Activated CD4-positive, alpha-beta T cell treated with anti-CD3 and anti-CD28 coated beads for 4 hours (primary cell): ENCODE data around the gene SRCIN1.
A peak's percentile ranks its signal among the peaks of the same experiment; 100 is the strongest.

Source experiments
- DNase-seq, 2 donors: peaks; one replicate each; pipeline ENCODE4 v3.0.0-alpha.2; 2020

Gene SRCIN1

DNA sequence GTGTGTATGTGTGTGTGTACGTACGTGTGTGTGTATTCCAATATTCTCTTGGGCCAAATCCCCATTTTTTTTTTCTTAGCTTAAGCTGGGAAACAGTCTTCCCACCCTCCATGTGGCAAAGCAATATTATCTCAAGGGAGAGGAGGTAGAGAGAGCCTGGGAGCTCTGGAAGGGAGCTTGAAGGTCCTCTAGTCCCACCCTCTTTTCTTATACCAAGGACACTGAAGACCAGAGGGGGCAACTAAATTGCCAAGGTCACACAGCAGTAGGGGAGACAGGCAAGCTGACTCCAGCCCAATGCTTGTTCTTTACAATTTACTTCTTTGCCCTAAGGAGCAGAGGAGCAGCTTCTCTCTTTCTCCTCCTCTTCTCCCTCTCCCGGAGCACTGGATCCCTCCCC is 6.8 kb downstream of the SRCIN1 start:
- no peak for DNase-seq

DNA sequence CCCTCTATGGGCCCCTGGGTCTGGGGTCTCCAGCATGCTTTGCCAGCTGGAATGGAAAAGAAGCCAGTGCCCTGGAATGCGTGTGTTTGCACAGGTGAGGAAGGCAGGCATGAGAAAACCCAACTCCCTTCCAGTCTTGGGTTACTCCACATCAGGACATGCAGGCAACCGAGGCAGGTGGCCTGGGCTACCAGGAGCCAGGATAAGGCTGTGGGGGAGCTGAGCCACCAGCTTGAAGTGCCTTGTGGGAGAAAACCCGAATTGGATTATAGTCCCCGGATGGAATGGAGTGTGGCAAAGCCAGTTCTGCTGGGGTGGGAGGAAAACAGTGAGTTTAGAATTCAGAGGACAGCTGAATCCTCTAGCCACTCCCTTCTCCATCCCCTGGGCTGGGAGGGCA is 7.2 kb downstream of the SRCIN1 start:
- DNase-seq = no peak

DNA sequence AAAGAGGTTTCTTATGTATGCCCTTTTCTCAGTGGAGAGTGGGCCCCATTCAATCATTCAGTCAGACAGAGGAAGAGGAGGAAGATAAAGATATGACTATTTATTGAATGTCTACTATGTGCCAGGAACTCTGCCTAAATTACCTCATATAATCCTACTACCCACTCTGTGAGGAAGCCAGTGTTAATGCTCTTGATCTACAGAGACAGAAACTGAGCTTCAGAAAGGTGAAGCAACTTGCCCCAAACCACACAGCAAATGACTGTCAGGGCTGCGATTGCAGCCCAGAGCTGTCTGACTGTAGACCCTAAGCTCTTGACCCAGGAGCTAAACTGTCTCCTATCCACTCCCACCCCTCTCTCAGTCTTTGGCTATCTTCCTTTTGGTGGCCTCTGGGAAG is 8.4 kb downstream of the SRCIN1 start:
- no peak for DNase-seq

GRCh38 chr17:38596651-38597050 is 9.1 kb downstream of the SRCIN1 start:
- DNase-seq = no peak

- no peak for DNase-seq
Measured at GRCh38 chr17:38595892-38596291, 9.9 kb downstream of the SRCIN1 start.

GRCh38 chr17:38594152-38594551 is 11.6 kb downstream of the SRCIN1 start:
- DNase-seq = no peak

- no peak for DNase-seq
Measured at GRCh38 chr17:38592487-38592886, 13.3 kb downstream of the SRCIN1 start.

DNA sequence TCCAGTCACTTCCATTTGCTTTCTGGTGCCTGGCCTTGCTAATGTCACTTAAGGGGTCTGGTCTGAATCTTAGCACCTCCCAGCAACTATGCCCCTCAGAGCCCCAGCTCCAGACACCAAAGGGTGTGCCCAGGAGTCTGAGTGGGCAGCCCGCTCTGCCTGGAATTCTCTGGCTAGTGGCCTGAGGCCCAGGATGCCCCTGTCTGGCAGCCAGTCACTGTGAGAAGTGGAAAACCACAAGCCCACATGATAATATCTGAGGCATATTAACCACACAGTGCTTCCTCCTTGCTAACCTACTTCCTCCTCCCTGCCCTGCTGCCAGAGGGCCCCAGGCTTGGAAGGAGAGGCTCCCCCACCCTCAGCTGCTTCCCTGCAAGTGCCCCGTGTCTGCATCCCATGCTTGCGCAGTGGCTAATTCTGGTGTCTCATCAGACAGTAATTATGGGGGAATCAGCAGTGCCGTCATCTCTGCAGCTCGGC is 14.0 kb downstream of the SRCIN1 start:
- DNase-seq = no peak

DNA sequence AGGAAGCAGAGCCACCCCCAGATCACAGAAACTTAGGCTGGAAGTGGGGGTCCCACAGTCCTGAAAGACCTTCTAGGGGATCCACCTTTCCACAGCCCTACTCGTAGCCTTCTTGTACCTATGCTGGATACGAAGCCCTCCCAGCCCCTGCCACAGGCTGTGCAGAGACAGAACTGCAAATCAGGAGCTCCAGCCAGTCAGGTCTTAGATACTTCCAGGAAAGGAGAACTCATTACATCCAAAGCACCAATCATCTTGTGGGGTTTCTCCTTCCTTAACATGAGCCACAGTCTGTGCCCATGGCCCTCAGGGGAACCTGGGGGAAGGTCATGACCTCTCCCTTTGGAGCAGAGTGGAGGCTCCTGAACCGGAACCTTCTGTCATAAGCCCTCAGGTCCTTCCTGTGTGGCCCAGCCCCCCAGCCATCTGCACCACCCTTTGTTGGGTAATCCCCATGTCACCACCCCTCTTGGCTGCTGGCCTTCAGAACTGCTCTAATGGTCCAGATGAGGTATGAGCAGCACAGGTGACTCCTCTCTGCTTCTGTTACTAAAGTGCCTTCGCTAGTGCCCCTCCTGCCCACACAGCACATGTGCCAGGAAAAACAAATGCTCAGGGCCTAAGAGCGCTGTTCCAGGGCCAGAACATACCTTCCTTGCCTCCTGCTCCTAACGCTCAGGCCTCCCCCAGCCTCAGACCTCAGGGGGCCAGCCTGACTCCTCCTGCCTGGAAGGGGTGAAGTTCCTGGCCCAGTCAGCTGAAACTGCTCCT is 14.6 kb downstream of the SRCIN1 start:
- DNase-seq = no peak

GRCh38 chr17:38589462-38590114 is 16.2 kb downstream of the SRCIN1 start:
- no peak for DNase-seq

GRCh38 chr17:38588788-38589174 is 17.0 kb downstream of the SRCIN1 start:
- DNase-seq = no peak

DNA sequence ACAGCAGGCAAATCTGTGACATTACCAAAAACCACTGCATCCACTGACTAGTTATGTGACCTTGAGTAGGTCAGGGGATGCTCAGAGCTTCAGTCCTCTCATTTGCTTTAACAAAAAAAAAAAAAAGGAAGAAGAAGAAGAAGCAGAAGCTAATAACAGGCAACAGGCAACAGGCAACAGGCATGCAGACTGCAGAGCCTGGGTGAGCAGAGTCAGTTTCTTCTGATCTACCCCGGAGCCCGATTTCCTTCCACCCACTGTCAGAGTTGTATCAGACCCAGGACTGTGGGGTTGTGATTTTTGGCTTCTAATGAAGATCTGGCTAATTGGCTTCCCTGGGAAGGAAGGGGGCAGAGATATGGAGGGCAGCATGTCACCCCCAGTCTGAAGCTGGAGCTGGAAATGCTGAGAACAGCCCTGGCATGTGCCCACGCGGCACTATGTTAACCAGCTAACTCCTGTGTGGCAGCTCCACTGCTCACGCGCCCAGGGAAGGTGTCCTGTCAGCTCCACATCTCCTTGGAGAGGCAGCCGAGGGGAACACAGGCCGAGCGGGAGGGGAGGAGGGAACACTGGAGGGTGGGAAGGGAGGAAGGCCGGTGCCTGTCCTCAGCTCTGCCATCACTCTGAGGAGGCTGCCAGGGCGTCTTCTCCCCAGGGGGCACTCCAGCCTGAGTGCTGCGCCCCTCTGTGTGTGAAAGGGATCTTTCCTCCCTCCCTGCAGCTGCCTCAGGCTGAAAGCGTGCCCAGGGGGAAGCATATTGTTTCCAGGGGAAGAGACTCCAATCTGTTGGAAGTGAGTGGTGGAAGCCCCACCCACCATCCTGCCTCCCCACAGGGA is 17.6 kb downstream of the SRCIN1 start:
- DNase-seq = no peak

DNA sequence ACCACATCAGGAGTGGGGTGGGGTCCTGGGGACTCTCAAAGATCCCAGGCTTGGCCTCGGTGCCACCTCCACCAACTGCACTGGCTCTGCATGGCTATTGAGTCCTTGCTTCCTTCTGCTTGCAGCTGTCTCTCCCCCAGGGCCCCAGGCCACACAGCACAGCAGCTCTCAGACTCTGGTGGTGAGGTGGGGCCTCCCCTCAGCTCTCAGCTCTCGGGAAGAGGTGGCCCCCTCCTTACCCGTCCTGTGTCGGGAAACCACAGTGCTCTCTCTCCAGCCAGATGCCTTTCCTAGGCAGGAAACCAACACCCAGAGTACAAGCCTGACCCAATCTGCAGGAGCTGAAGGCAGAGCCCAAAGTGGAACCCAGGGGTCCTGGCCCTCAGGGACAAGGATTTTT is 18.5 kb downstream of the SRCIN1 start:
- no peak for DNase-seq

DNA sequence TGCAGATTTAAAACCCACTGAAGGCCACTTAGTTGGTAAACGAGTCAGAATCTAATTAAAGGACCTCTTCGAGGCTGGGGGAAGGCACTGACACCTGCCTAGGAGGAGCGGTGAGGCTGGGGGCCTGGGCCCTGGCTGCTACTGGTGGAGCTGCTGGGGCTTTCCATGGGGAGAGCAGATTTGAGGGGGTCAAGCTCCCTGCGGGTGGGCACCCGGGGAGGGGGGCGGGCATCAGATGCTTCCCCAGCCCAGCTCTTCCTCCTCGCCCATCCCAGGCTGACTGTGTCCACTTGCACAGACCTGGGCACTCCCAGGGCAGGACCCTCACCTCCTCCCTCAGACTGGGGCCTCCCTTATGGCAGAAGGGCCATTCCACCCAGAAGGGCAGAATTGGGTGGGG is 19.0 kb downstream of the SRCIN1 start:
- DNase-seq = no peak

DNA sequence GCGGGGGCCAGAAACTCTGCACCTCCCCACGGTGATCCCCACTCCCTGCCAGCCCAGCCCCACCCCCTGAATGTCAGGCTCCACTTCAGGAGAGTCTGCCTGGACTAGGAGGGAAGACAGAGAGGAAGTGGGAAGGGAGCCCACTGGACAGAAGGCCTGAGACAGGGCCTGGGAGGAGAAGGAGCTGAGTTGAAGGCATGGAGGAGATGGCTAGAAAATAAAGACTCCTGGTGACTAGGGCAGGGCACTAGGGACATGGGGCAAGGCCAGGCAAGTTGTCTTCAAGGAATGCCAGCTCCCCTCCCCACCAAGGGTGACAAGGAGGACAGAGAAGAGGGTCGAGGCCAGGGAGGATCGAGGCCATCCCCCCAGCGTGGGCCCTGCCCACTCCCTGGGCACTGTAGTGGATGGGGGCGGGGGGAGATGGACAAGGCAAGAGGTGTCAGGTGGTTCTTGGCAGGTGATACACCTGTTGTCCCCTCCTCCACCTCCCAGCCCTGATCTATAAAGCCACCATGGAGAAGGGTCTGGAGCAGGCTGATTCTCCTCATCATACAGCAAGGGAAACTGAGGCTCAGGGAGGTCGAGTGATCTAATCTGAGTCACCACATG is 19.7 kb downstream of the SRCIN1 start:
- DNase-seq = no peak

DNA sequence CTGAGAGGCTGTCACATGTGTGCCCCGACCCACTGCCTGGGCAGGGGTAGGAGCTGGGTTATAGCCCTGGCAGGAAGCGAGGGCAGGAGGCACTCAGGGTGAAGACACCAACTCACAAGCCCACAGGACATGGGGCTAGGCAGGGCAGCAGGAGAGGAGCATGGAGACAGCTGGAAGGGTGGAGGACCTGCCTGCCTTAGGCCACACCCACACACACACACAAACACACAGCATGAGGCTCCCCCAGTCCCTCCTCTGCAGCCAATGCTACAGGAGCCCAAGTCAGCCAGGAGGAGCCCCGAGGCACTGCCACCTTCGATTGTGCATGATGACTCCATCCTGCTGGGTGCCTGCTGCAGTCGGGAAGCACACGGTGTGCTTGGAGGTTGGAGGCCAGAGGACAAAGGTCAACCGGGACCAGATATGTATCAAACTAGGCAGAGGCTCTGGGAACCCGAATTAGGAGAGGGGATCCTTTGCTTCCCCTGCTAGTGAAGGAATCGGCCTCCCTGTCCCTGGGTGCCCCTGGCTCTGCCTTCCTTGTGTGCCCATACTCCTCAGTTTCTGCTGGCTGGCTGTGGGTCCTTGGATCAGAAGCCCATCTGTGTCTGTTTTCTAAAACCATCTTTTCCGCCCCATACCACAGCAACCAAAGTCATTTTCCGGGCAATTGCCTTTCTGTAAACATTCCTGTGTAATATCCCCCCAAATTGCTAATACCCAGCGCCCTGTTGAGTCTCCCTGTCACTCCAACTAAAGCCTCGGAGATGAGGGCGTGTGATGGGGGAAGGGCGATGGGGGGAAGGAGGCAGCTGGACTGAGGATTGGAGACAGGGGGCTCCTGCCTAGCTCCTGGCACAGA is 20.5 kb downstream of the SRCIN1 start:
- no peak for DNase-seq

DNA sequence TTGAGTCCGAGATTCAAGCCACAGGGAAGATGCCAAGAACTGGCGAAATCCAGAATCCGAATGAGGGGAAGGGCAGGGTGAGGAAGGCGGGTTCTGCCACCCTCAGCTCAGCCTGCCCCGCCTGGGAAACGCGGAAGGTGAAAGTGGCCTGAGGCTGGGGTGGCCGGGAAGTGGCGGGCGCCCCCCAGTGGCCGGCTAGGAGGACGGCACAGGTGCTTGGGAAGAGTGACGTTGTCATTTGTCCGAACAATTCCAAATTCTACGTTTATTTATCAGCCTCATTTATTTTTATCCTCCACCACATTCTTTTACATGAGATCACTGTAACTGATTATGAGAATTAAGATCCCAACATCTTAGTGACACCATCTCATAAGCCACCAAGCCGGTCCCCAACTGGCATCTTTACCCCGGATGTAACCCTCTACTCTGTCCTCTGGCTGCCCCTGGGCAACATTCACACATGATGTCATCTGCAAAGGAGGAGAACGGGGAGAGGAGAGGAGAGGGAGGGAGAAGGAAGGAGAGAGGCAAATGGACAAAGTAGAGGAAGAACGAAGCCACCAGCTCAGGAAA is 21.3 kb downstream of the SRCIN1 start:
- peak; percentile 52 to 61 for DNase-seq

DNA sequence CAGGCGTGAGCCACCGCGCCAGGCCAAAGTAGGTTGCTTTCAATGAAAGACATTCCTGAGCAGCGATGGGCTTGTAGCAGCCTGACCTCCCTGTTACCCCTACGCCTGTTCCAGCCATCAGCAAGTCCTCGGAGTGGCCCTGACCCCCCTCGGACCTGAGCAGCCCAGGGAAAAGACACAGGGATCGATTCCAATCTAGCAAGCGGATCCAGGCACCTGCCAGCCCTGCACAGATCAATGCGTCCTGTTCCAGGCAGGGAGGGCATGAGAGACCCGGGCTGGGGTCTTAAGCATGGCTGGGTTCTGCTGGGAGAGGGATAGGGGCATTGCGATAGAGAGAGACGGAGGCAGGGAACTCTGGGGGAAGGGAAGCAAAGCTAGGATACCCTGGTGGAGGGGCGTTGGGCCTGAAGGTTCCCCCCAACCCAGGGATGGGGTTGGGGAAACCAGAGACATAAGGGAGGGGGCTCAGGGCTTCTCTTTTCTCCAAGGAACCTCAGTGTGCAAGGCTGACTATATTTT is 21.9 kb downstream of the SRCIN1 start:
- no peak for DNase-seq

GRCh38 chr17:38583176-38583575 is 22.6 kb downstream of the SRCIN1 start:
- DNase-seq = no peak

- DNase-seq = no peak
Measured at GRCh38 chr17:38582069-38582468, 23.7 kb downstream of the SRCIN1 start.

- peak in 1 of 2 donors; percentile 31 for DNase-seq
Measured at GRCh38 chr17:38579934-38580333, 25.8 kb downstream of the SRCIN1 start.

- DNase-seq = no peak
Measured at GRCh38 chr17:38579083-38579480, 26.7 kb downstream of the SRCIN1 start.
